HTR-8/SVneo (cell line): ENCODE results near the gene XXYLT1.
A peak's percentile ranks its signal among the peaks of the same experiment; 100 is the strongest.

Experiments used
- DNase-seq: peaks from one replicate; pipeline ENCODE4 v3.0.0; 2011; ENCODE audit warnings: low spot score, mixed read lengths; ENCODE audit not compliant: insufficient read length
- FAIRE-seq: peaks from 2 replicates; lab custom pipeline; 2011; peaks lifted over from hg19 to GRCh38; lab: Jason Lieb, UNC

XXYLT1 gene

GRCh38 chr3:195143221-195143620 lies 127.7 kb downstream of the XXYLT1 start:
- FAIRE-seq (no peak), DNase-seq (no peak)

- DNase-seq (no peak), FAIRE-seq (no peak)
These were observed 128.4 kb downstream of the XXYLT1 start for GRCh38 chr3:195142519-195142918.

GRCh38 chr3:195140816-195141793 lies 129.9 kb downstream of the XXYLT1 start:
- DNase-seq (no peak), FAIRE-seq (no peak)

GRCh38 chr3:195140410-195140809 lies 130.5 kb downstream of the XXYLT1 start:
- no peak for FAIRE-seq
- DNase-seq, result no peak

GRCh38 chr3:195139876-195140240 lies 131.1 kb downstream of the XXYLT1 start:
- DNase-seq (peak; percentile 35), FAIRE-seq (no peak)

- DNase-seq, result no peak
- no peak for FAIRE-seq
These were observed 131.7 kb downstream of the XXYLT1 start for GRCh38 chr3:195139091-195139875.

- DNase-seq (no peak), FAIRE-seq (no peak)
These were observed 133.0 kb downstream of the XXYLT1 start for GRCh38 chr3:195137638-195138588.

- FAIRE-seq (no peak), DNase-seq (no peak)
These were observed 135.0 kb downstream of the XXYLT1 start for GRCh38 chr3:195135917-195136316.

GRCh38 chr3:195134431-195134830 lies 136.5 kb downstream of the XXYLT1 start:
- FAIRE-seq (no peak), DNase-seq (no peak)

GRCh38 chr3:195133462-195133861 lies 137.5 kb downstream of the XXYLT1 start:
- FAIRE-seq, result no peak
- DNase-seq, result no peak

- DNase-seq, result no peak
- FAIRE-seq, result no peak
These were observed 137.9 kb downstream of the XXYLT1 start for GRCh38 chr3:195133013-195133412.

- DNase-seq (no peak), FAIRE-seq (no peak)
These were observed 139.8 kb downstream of the XXYLT1 start for GRCh38 chr3:195131176-195131575.

- FAIRE-seq (no peak), DNase-seq (no peak)
These were observed 141.1 kb downstream of the XXYLT1 start for GRCh38 chr3:195129644-195130492.

- FAIRE-seq (no peak), DNase-seq (no peak)
These were observed 141.8 kb downstream of the XXYLT1 start for GRCh38 chr3:195129072-195129643.

- no peak for FAIRE-seq
- no peak for DNase-seq
These were observed 142.5 kb downstream of the XXYLT1 start for GRCh38 chr3:195128255-195129071.

GRCh38 chr3:195126056-195126605 lies 144.8 kb downstream of the XXYLT1 start:
- no peak for FAIRE-seq
- no peak for DNase-seq

- DNase-seq (no peak), FAIRE-seq (no peak)
These were observed 145.3 kb downstream of the XXYLT1 start for GRCh38 chr3:195125646-195126045.
